ENCODE measurements around the gene NPY2R.

The NPY2R gene

DNA sequence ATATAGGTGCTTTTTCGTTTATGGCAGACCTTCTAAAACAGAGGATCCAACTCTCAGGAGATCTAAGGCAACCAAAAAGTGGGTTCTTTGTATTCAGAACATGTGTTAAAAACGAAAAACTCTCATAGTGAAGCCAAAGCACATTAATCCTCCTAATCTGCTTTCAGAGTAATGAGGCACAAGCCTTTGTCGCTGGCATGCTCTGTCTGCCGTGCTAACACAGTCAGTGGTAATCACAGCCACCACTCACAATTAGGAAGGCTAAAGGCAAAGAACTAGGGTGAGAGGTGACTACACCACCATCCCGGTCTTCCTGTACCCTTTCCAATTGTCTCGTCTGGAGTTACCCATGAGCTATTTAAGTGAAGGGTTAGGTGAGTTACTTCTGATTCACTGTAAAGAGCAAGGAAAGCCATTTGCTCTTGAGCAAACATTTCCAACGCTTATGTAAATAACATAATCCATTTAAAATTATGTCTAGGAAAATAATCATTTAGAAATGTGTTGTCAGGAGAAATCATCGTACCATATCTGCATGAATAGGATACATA, 40.7 kb downstream of the NPY2R start:
- no peak for DNase-seq

DNA sequence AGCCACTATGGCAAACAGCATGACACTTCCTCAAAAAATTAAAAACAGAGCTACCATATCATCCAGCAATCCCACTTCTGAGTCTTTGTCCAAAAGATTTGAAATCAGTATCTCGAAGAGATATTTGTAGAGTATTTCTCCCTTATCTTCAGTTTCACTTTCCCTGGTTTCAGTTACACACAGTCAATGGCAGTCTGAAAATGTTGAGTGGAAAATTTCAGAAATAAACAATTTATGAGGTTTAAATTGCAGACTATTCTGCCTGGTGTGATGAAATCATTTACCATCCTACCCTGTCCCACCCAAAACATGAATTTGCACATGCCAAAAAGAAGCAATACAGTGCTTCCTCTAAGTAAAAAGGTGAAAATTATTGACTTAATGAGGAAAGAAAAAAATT, 43.9 kb downstream of the NPY2R start:
- DNase-seq = no peak

DNA sequence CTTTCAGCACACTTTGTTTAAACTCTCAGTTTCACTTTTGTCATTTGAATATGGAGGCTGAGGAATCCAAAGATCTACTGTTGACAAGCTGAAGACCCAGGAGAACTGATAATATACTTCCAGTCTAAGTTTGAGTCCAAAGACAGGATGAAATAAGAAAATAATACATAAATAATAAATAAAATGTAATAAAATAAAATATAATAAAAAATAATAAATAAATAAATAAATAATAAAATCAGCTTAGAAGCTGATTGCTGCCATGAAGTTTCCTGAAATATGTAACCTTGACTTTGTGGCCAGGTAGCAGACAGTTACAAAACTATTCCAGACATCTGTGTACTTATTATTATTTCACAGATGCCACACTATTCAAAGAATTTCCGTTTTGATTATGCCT, 55.0 kb downstream of the NPY2R start:
- no peak for DNase-seq

DNA sequence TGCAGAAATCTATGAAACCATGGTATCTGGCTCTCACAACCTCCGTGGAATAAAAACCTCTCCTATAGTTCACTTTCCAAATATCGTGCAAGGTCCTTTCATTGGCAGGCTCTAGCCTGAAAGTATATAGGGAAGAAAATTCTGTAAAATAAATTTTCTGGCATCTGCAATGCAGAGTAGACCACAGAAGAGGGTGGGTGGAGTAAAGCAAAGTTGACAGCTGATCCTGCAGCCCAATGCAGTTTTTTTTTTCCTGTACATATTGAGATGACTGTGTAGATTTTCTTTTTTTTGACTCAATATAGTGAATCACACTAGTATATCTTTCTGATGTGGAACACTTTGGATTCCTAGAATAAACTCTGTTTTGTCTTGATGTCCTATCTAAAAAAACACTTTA, 56.7 kb downstream of the NPY2R start:
- DNase-seq = no peak

All from NCI-H1436 (cell line).